Stomach (tissue), 4 donors: ENCODE data around the gene EPB41L4B.

Experiments used
- CTCF ChIP-seq, 7 experiments: fragments of 450-650 bp in 4 of 7; fragments of 200-600 bp in 3 of 7; sonication (generic) in 3 of 7; IDR thresholded peaks; one replicate each; pipeline ENCODE4 v1.5.1; 2016 to 2019; ENCODE audit warnings: antibody characterized with exemption in 7 of 7, control low read depth in 2 of 7, mild to moderate bottlenecking in 1 of 7
- POLR2AphosphoS5 ChIP-seq, 3 donors: sonication (generic); formaldehyde crosslinking; IDR thresholded peaks; one replicate each; pipeline ENCODE4 v1.6.1; 2016; ENCODE audit warnings: antibody characterized with exemption in 3 of 3

- no peak for TF ChIP-seq POLR2AphosphoS5 (IDR thresholded peaks at IDR 0.05)
- no peak for TF ChIP-seq CTCF (IDR thresholded peaks at IDR 0.05)
Observed at GRCh38 chr9:109355564-109356297, 34.9 kb upstream of the EPB41L4B start.
